Fibroblast of lung (primary cell): ENCODE results near the gene ZSCAN26. TPM values are rescaled to one million over a fixed set of nuclear protein-coding genes. Genes with fewer than 3 reads are reported as not detected.

Source experiments
- DNase-seq, 2 donors: peaks; one replicate each; pipeline versions ENCODE4 v3.0.0 to v3.0.0-alpha.2; 2010; ENCODE audit warnings: low read depth in 2 of 2
- H2AFZ ChIP-seq: 2 replicates; pipeline ENCODE4 v1.5.1; 2012; ENCODE audit warnings: low read length, control low read depth, inconsistent platforms
- H3K27ac ChIP-seq: 2 replicates; pipeline ENCODE4 v1.5.1; 2011; ENCODE audit warnings: low read length, control low read depth; ENCODE audit not compliant: insufficient read depth
- H3K27me3 ChIP-seq: 2 replicates; pipeline ENCODE4 v1.5.1; 2011; ENCODE audit warnings: mild to moderate bottlenecking, low read length; ENCODE audit not compliant: control insufficient read depth, insufficient read depth
- H3K36me3 ChIP-seq: 2 replicates; pipeline ENCODE4 v1.5.1; 2011; ENCODE audit warnings: low read length; ENCODE audit not compliant: control insufficient read depth, insufficient read depth
- H3K4me1 ChIP-seq: 2 replicates; pipeline ENCODE4 v1.5.1; 2011; ENCODE audit warnings: low read length; ENCODE audit not compliant: control insufficient read depth, insufficient read depth; ENCODE audit errors: extremely low read depth
- H3K4me2 ChIP-seq: 2 replicates; pipeline ENCODE4 v1.5.1; 2011; ENCODE audit warnings: low read length, control low read depth; ENCODE audit not compliant: insufficient read depth; ENCODE audit errors: extremely low read depth
- H3K4me3 ChIP-seq, 4 experiments: fragments of 200-600 bp in 1 of 4; sonication (generic) in 1 of 4; replicated peaks in 1 of 4; 2 replicates each; pipeline ENCODE4 v1.5.1; 2011 to 2016; ENCODE audit warnings: low read length in 4 of 4, low read depth in 3 of 4, mild to moderate bottlenecking in 3 of 4, control low read depth in 2 of 4, inconsistent platforms in 1 of 4, mixed read lengths in 1 of 4; ENCODE audit not compliant: insufficient read depth in 1 of 4; ENCODE audit errors: control extremely low read depth in 1 of 4
- H3K79me2 ChIP-seq: 2 replicates; pipeline ENCODE4 v1.5.1; 2012; ENCODE audit warnings: mild to moderate bottlenecking, low read length, inconsistent platforms; ENCODE audit not compliant: control insufficient read depth, insufficient read depth
- H3K9ac ChIP-seq: 2 replicates; pipeline ENCODE4 v1.5.1; 2011; ENCODE audit warnings: mild to moderate bottlenecking, low read length, control low read depth; ENCODE audit not compliant: insufficient read depth
- H3K9me3 ChIP-seq: 2 replicates; pipeline ENCODE4 v1.5.1; 2012; ENCODE audit warnings: low read depth, low read length; ENCODE audit not compliant: control insufficient read depth, insufficient read depth
- H4K20me1 ChIP-seq: 2 replicates; pipeline ENCODE4 v1.5.1; 2011; ENCODE audit warnings: low read length; ENCODE audit not compliant: control insufficient read depth, insufficient read depth; ENCODE audit errors: extremely low read depth
- CTCF ChIP-seq, 2 donors: IDR thresholded peaks in 1 of 2; conservative IDR thresholded peaks in 1 of 2; 1 replicate in 1 of 2; 2 replicates in 1 of 2; pipeline ENCODE4 v1.5.1; 2011 to 2012; ENCODE audit warnings: low read length in 2 of 2, control low read depth in 1 of 2, inconsistent platforms in 1 of 2, low read depth in 1 of 2, mild to moderate bottlenecking in 1 of 2
- EZH2 ChIP-seq: IDR thresholded peaks from 2 replicates; pipeline ENCODE4 v1.5.1; 2012; ENCODE audit warnings: low read length, control low read depth, mild to moderate bottlenecking; ENCODE audit errors: missing control alignments
- polyA plus RNA-seq, 2 donors: library from polyadenylated mRNA; depleted of rRNA in 1 of 2; stranded (reverse) in 1 of 2; unstranded in 1 of 2; fragments of >200 nt; gene quantifications; 2 replicates each; pipeline ENCODE4 v1.2.1, GENCODE V29; 2011 to 2012; ENCODE audit warnings: missing spikeins in 1 of 2
- total RNA-seq: library from RNA; depleted of rRNA; stranded (reverse); fragments of >200 nt; gene quantifications from 2 replicates; pipeline ENCODE4 v1.2.1, GENCODE V29; 2014

Gene ZSCAN26
- total and polyA plus RNA-seq, 2 donors (not counting 1 experiment from before 2014, with no cell fraction given): 16.6 to 23.9 TPM

- H3K4me3 ChIP-seq: peak overlapping the region; percentile 86 to 94 (median 88)
- H3K4me2 ChIP-seq: peak overlapping the region; percentile 87
- no peak overlapping the region for H3K9ac ChIP-seq
- TF ChIP-seq CTCF (conservative IDR thresholded peaks at IDR 0.05 in 1 of 2, IDR thresholded peaks at IDR 0.05 in 1 of 2; ENCODE audit: low read depth in 1 of 2, low read length in 2 of 2): no peak
- no peak for TF ChIP-seq EZH2
- H3K27me3 ChIP-seq: no peaks in the 10 kb centered on the region
- H3K9me3 ChIP-seq: no peaks in the 10 kb centered on the region
- DNase-seq: no peak
- peaks cover 10% of the 10 kb centered on the region for H3K79me2 ChIP-seq
- peaks cover 2% of the 10 kb centered on the region for H3K36me3 ChIP-seq
- no peaks in the 10 kb centered on the region for H4K20me1 ChIP-seq
- H3K4me1 ChIP-seq: peaks cover 3% of the 10 kb centered on the region
- H2AFZ ChIP-seq: no peak overlapping the region
- H3K27ac ChIP-seq: no peak overlapping the region
Observed at GRCh38 chr6:28250747-28251146, 16.2 kb upstream of the ZSCAN26 start.

GRCh38 chr6:28251661-28252008 is 15.3 kb upstream of the ZSCAN26 start:
- peak overlapping the region; percentile 76 for H3K9ac ChIP-seq
- H3K4me2 ChIP-seq: peak overlapping the region; percentile 74
- peaks cover 3% of the 10 kb centered on the region for H3K4me1 ChIP-seq
- H3K79me2 ChIP-seq: peaks cover 10% of the 10 kb centered on the region
- H2AFZ ChIP-seq: peak overlapping the region; percentile 96
- DNase-seq: peak; percentile 3 to 17
- H3K27me3 ChIP-seq: no peaks in the 10 kb centered on the region
- H3K27ac ChIP-seq: peak overlapping the region; percentile 11
- no peaks in the 10 kb centered on the region for H4K20me1 ChIP-seq
- no peaks in the 10 kb centered on the region for H3K9me3 ChIP-seq
- H3K36me3 ChIP-seq: peaks cover 1% of the 10 kb centered on the region
- peak overlapping the region; percentile 86 to 94 (median 88) for H3K4me3 ChIP-seq
- TF ChIP-seq EZH2: no peak
- TF ChIP-seq CTCF (conservative IDR thresholded peaks at IDR 0.05 in 1 of 2, IDR thresholded peaks at IDR 0.05 in 1 of 2; ENCODE audit: low read depth in 1 of 2, low read length in 2 of 2): no peak

GRCh38 chr6:28252009-28252975 is 14.7 kb upstream of the ZSCAN26 start, which contains the start of gene ZKSCAN4:
TSS of gene ZKSCAN4 (minus strand) at chr6:28252269. CDS start at chr6:28251980, 289 bp downstream.
- H3K79me2 ChIP-seq: peaks cover 10% of the 10 kb centered on the region
- peak within 1 kb of the TSS; percentile 76 for H3K9ac ChIP-seq
- no peaks in the 10 kb centered on the region for H4K20me1 ChIP-seq
- H3K36me3 ChIP-seq: peaks cover 1% of the 10 kb centered on the region
- no peaks in the 10 kb centered on the region for H3K27me3 ChIP-seq
- no peaks in the 10 kb centered on the region for H3K9me3 ChIP-seq
- TF ChIP-seq CTCF (conservative IDR thresholded peaks at IDR 0.05 in 1 of 2, IDR thresholded peaks at IDR 0.05 in 1 of 2; ENCODE audit: low read depth in 1 of 2, low read length in 2 of 2) (no peak), EZH2 (no peak)
- DNase-seq: peak; percentile 91 to 95
- H3K27ac ChIP-seq: peak within 1 kb of the TSS; percentile 11
- H3K4me1 ChIP-seq: peaks cover 3% of the 10 kb centered on the region
- peak within 1 kb of the TSS; percentile 87 for H3K4me2 ChIP-seq
- peak within 1 kb of the TSS; percentile 86 to 94 (median 88) for H3K4me3 ChIP-seq
- H2AFZ ChIP-seq: peak within 1 kb of the TSS; percentile 96
